GM12878 (cell line): ENCODE data around the gene RPL13A. TPM values are rescaled to one million over a fixed set of nuclear protein-coding genes. Genes with fewer than 3 reads are reported as not detected.

Source experiments
- CBFB ChIP-seq: IDR thresholded peaks from 2 replicates; pipeline ENCODE4 v1.6.1; 2016; ENCODE audit warnings: antibody characterized with exemption, low read depth
- CTCF ChIP-seq, 3 experiments: IDR thresholded peaks in 2 of 3; conservative IDR thresholded peaks in 1 of 3; 2 replicates each; pipeline ENCODE4 v1.5.1; 2011; ENCODE audit warnings: low read depth in 3 of 3, low read length in 3 of 3, mild to moderate bottlenecking in 3 of 3, control low read depth in 2 of 3, moderate library complexity in 2 of 3, inconsistent platforms in 1 of 3, mixed read lengths in 1 of 3; ENCODE audit not compliant: control insufficient read depth in 2 of 3, insufficient read depth in 1 of 3; ENCODE audit errors: extremely low read depth in 1 of 3
- EZH2 ChIP-seq: IDR thresholded peaks from 2 replicates; pipeline ENCODE4 v1.6.1; 2012; ENCODE audit warnings: low read depth, mild to moderate bottlenecking, control low read depth, inconsistent platforms, low read length, borderline replicate concordance; ENCODE audit not compliant: control insufficient read depth
- FOS ChIP-seq: IDR thresholded peaks from 3 replicates; pipeline ENCODE4 v1.6.1; 2011; ENCODE audit warnings: borderline replicate concordance; ENCODE audit not compliant: insufficient read length; ENCODE audit errors: extremely low read depth
- GABPA ChIP-seq: IDR thresholded peaks from 2 replicates; pipeline ENCODE4 v1.6.1; 2014; ENCODE audit warnings: antibody characterized with exemption, low read depth, mild to moderate bottlenecking, inconsistent platforms
- KDM1A ChIP-seq: fragments of 200-600 bp; sonication (generic); IDR thresholded peaks from 2 replicates; pipeline ENCODE4 v1.6.1; 2016; ENCODE audit warnings: borderline replicate concordance
- MXI1 ChIP-seq: fragments of 150-350 bp; IDR thresholded peaks from 2 replicates; pipeline ENCODE4 v1.6.1; 2011; ENCODE audit warnings: low read depth, mild to moderate bottlenecking, inconsistent platforms, low read length, improper control_type of control experiment
- NFXL1 ChIP-seq: fragments of 450-650 bp; IDR thresholded peaks from 2 replicates; pipeline ENCODE4 v1.6.1; 2017; ENCODE audit warnings: antibody characterized with exemption, mild to moderate bottlenecking, borderline replicate concordance
- NFYB ChIP-seq: IDR thresholded peaks from 2 replicates; pipeline ENCODE4 v1.6.1; 2011; ENCODE audit warnings: low read depth, mild to moderate bottlenecking, low read length, improper control_type of control experiment, moderate library complexity; ENCODE audit not compliant: insufficient read depth
- PML ChIP-seq: IDR thresholded peaks from 2 replicates; pipeline ENCODE4 v1.6.1; 2012; ENCODE audit warnings: low read length, inconsistent platforms
- POLR2AphosphoS5 ChIP-seq: IDR thresholded peaks from 2 replicates; pipeline ENCODE4 v1.6.1; 2011; ENCODE audit warnings: mild to moderate bottlenecking, low read length, inconsistent platforms
- SRF ChIP-seq, 2 experiments: IDR thresholded peaks; 2 replicates each; pipeline ENCODE4 v1.6.1; 2011; ENCODE audit warnings: low read depth in 2 of 2, low read length in 2 of 2, mild to moderate bottlenecking in 1 of 2, moderate library complexity in 1 of 2
- TCF12 ChIP-seq: IDR thresholded peaks from 2 replicates; pipeline ENCODE4 v1.6.1; 2011; ENCODE audit warnings: low read depth, mild to moderate bottlenecking, low read length
- TCF3 ChIP-seq: IDR thresholded peaks from 2 replicates; pipeline ENCODE4 v1.6.1; 2012; ENCODE audit warnings: low read depth, mild to moderate bottlenecking, low read length, borderline replicate concordance; ENCODE audit not compliant: insufficient read depth
- ZBTB33 ChIP-seq: fragments of 450-650 bp; IDR thresholded peaks from 2 replicates; pipeline ENCODE4 v1.6.1; 2017; ENCODE audit warnings: mild to moderate bottlenecking
- ZNF622 ChIP-seq: fragments of 450-650 bp; IDR thresholded peaks from 2 replicates; pipeline ENCODE4 v1.6.1; 2017; ENCODE audit warnings: mild to moderate bottlenecking, inconsistent platforms
- ZNF687 ChIP-seq: fragments of 450-650 bp; IDR thresholded peaks from 2 replicates; pipeline ENCODE4 v1.6.1; 2017; ENCODE audit warnings: mild to moderate bottlenecking, moderate library complexity
- ZSCAN29 ChIP-seq: fragments of 450-650 bp; IDR thresholded peaks from 2 replicates; pipeline ENCODE4 v1.6.1; 2017; ENCODE audit warnings: mild to moderate bottlenecking, moderate library complexity
- polyA plus RNA-seq, 11 experiments: library from polyadenylated mRNA; depleted of rRNA in 4 of 11; unstranded in 6 of 11; stranded (reverse) in 5 of 11; fragments of >200 nt; fragmentation: Nextera tagmentation in 4 of 11; fragmentation: Illumina TruSeq in 1 of 11; extraction: Ambion mirVana in 4 of 11; extraction: Trizol in 1 of 11; gene quantifications; 1 replicate in 1 of 11; 2 replicates in 10 of 11; pipeline versions ENCODE4 v1.2.1 to v1.2.3, GENCODE V29; 2011 to 2016; ENCODE audit warnings: inconsistent platforms in 2 of 11, missing spikeins in 2 of 11, low read depth in 1 of 11
- total RNA-seq, 4 experiments: library from RNA; depleted of rRNA in 3 of 4; stranded (reverse); fragments of >200 nt in 3 of 4; fragmentation: Illumina TruSeq in 1 of 4; extraction: Trizol in 1 of 4; gene quantifications; 2 replicates each; pipeline versions ENCODE4 v1.2.1 to v1.2.3, GENCODE V29; 2013 to 2021
- TF ChIP-seq, protein P1 (sequence below): IDR thresholded peaks from 2 replicates; pipeline ENCODE4 v1.6.1; 2011; ENCODE audit warnings: low read depth, mild to moderate bottlenecking, low read length, moderate library complexity, borderline replicate concordance; ENCODE audit errors: extremely low read depth
- TF ChIP-seq, protein P2 (sequence below): fragments of 450-650 bp; IDR thresholded peaks from 2 replicates; pipeline ENCODE4 v1.6.1; 2017; ENCODE audit warnings: low read depth, mild to moderate bottlenecking, moderate library complexity

The RPL13A gene
- total and polyA plus RNA-seq, 10 of the 15 experiments (the other 5 are each of a cell fraction or from before 2014, with no cell fraction given) = 1,426 to 8,961 (median 4,266) TPM

- TF ChIP-seq ZNF687 (no peak), CBFB (peak; percentile 88), ZSCAN29 (no peak), PML (no peak), NFXL1 (no peak), TCF3 (no peak), MXI1 (peak; percentile 57), FOS (no peak), NFYB (0 out of 2 replicates have a peak, but pooled peaks have one; percentile 29), CTCF (IDR thresholded peaks at IDR 0.05 in 2 of 3, conservative IDR thresholded peaks at IDR 0.05 in 1 of 3; ENCODE audit: control insufficient read depth in 2 of 3, extremely low read depth in 1 of 3, insufficient read depth in 1 of 3, low read depth in 3 of 3, low read length in 3 of 3) (no peak), KDM1A (no peak), SRF (IDR thresholded peaks at IDR 0.05; ENCODE audit: low read depth in 2 of 2, low read length in 2 of 2) (no peak), ZNF622 (no peak), EZH2 (no peak), ZBTB33 (no peak), GABPA (no peak), POLR2AphosphoS5 (no peak), TCF12 (no peak; the same call in 1 of the 2 replicates)
- TF ChIP-seq, protein P1, sequence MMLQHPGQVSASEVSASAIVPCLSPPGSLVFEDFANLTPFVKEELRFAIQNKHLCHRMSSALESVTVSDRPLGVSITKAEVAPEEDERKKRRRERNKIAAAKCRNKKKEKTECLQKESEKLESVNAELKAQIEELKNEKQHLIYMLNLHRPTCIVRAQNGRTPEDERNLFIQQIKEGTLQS = no peak
- TF ChIP-seq, protein P2, sequence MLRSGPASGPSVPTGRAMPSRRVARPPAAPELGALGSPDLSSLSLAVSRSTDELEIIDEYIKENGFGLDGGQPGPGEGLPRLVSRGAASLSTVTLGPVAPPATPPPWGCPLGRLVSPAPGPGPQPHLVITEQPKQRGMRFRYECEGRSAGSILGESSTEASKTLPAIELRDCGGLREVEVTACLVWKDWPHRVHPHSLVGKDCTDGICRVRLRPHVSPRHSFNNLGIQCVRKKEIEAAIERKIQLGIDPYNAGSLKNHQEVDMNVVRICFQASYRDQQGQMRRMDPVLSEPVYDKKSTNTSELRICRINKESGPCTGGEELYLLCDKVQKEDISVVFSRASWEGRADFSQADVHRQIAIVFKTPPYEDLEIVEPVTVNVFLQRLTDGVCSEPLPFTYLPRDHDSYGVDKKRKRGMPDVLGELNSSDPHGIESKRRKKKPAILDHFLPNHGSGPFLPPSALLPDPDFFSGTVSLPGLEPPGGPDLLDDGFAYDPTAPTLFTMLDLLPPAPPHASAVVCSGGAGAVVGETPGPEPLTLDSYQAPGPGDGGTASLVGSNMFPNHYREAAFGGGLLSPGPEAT = no peak
Measured at GRCh38 chr19:49468746-49469447, 18.5 kb upstream of the RPL13A start (continued).
